ENCODE measurements around the gene OTUB2. TPM values are rescaled to one million over a fixed set of nuclear protein-coding genes. Genes with fewer than 3 reads are reported as not detected.
A peak's percentile ranks its signal among the peaks of the same experiment; 100 is the strongest.

Gene OTUB2
- total RNA-seq, 1 donor from 2014 or later: 5.6 TPM

DNA sequence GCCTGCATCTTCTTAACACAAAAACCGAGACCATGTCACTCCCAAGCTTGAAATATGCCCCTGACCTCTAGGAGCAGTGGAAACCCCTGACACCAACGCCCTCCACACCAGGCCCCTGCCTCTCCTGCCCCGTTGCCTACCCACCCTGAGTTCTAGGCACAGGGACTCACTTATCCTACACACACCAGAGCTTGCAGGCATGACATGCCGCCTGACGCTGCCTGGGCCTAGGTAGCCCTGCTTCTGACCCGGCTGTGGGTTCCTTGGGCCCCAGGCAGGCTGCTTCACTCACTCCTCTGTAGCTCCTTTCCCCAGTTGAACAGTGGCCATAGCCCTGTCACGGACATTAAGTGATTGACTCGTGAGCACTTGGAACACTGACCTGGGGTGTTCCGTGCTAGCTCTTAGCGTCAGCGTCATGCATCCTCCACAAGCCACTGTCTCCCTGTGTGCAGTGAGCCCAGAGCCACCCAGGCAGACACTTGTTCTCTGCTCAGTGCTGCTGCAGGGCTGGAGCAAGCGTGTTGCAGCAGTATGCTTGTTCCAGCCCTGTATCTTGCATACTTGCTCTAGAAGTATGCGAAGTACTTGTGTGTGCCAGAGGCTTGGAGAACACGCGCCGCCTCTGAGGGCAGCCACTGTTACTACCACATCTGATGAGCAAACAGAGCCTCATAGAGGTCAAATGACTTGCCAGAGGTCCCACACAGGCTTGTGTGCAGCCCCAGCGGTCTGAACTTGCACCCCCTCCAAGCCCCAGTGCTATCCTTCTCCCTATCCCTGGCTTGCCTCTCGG lies 15.6 kb downstream of the OTUB2 start:
- no peak for DNase-seq

DNA sequence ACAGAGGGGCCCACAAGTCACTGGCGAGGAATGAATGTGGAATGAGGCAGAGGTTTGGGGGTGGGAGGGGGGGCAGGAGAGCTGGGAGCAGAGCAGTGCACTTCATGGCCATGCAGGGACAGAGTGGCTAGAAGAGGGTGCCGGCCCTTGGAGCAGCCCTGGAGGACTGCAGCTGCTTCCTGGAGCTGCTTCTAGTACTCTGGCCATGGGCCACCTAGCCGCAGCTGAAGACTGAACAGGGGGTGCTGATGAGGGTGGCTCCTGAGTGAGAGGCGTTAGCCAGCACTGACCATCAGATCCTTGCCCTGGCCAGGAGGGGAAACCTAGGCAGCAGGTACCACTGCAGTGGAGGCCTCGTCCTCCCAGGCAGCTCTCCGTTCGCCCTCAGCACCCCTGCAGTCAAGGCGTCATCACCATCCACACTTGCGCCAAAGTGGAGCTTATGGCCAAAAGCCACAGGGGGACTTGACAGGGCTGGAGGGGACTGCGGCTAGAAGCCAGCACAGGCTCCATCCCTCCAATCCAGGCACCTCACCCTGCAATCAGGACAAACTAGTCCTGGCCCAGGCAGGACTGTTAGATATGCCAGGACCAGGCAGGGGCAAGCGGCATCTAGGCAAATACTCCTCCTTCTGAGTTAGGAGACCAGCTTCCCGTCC lies 16.4 kb downstream of the OTUB2 start:
- no peak for DNase-seq

DNA sequence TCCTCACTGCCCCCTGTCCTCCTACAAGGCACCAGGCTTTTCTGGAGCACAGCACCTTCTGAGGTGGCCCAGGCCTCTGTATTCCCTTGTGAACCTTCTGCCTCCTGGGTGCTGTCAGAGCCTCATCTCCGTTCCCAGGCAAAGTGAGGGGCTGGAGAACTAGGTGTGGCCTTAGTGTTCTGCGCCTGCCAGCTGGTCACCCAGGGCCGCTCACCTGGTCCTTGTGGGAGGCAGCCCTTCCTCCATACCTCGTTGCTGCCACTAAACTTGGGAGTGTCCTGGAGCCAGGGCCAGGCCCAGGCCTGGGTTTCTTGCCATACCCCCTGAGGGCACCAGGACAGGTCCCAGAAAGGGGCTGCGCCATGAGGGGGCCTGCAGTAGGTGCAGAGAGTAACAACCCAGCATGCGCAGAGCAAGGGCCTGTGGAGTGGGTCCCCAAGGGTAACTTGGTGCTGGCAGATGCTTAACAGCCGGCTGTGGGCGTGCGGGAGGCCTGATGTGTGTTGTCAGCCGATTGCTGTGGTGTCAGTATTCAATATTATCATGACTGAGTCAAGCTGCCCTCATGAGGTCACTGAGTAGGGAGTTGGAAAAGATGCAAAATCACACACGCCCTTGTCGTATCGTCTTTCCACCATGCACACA lies 17.1 kb downstream of the OTUB2 start:
- no peak for DNase-seq

DNA sequence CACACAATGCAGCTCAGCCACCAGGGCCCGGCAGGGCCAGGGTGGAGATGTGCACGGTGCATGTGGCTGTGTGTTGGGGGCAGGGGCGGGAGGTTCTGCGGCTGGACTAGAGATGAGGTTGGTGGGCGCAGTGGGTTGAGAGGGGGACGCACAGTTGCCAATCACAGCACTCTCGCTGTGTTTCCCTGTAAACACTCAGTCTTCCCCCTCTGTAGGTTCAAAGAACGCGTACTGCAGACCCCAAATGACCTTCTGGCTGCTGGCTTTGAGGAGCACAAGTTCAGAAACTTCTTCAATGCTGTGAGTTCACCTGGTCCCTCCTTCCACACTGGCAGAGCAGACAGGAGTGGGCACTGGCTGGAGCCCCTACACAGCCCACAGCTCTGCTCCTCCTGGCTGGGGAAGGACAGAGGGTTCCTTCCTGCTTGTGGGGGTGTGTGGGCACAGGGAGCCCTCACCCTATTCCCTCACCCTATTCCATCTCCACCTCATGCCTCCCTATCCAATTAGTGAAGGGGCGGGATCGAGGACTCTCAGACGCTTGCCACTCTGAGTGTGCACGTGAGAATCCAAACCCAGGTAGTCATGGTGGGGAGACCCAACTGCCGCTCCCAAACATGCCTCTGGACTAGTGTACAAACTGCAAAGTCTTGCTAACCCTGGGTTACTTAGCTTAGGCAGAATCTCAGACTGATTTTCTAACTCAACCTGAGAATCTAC lies 17.8 kb downstream of the OTUB2 start:
- no peak for DNase-seq

DNA sequence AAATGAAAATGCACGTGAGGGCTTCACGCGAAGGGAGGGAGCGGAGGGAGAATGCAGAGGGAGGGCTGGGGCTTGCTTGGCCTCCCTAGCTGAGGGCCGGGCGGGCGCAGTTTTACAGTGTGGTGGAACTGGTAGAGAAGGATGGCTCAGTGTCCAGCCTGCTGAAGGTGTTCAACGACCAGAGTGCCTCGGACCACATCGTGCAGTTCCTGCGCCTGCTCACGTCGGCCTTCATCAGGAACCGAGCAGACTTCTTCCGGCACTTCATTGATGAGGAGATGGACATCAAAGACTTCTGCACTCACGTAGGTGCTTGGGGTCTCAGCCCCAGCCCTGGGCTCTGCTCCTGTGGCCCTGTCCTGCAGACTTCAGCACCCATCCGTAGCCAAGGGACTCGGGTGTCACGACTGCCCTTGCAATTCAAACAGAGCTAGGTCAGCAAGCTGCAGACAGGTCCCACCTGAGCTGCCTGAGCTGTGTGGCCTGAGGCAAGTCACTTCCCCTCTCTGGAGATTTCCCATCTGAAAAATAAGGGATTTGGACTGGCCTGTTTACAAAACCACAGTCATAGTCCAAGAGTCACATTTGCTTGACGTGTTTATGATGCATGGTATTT lies 18.4 kb downstream of the OTUB2 start:
- no peak for DNase-seq

DNA sequence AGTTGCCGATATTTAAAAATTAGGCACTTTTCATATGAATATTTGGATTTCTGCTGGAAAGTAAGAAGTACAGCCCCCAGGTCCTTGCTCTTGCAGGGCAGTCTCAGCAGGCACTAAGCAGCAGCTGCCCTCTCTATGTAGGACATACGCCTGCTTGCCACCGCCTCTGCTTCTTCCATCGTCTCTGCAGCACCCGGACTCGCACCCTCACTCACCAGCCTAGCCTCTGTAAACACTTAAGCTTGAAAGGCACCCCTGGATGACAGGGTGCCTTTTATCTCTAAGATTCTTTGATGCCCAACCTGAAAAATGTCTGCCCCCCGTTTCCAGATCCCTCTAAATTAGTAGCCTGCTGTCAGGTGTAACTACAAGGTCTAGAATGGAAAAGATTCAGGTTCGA lies 19.0 kb downstream of the OTUB2 start:
- DNase-seq: no peak

DNA sequence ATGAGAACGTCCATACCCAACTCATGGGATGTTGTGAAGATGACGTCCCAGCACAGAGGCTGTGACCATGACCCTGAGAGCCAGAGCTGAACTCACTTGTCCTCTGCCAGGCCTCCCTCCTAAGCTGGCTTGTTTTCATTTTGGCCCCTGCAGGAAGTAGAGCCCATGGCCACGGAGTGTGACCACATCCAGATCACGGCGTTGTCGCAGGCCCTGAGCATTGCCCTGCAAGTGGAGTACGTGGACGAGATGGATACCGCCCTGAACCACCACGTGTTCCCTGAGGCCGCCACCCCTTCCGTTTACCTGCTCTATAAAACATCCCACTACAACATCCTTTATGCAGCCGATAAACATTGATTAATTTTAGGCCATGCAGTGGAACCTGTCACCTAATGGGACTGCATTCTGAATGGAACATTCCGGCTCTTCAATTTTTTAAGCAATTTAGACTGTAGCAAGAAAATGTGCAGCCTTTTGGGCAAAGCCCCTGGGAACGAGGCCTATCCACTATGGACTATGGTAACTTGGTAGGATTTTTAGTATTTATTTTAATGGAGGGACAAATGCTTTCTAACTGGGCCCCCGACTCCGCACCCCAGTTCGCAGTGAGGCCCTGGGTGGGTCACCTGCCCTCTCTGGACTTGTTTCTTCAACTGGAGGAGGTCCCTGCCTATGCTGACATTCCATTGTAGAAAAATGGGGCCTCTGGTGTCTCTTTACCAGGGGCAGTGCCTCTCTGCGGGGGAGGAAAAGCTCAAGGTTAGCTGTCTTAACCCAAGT lies 19.6 kb downstream of the OTUB2 start:
- DNase-seq: no peak

DNA sequence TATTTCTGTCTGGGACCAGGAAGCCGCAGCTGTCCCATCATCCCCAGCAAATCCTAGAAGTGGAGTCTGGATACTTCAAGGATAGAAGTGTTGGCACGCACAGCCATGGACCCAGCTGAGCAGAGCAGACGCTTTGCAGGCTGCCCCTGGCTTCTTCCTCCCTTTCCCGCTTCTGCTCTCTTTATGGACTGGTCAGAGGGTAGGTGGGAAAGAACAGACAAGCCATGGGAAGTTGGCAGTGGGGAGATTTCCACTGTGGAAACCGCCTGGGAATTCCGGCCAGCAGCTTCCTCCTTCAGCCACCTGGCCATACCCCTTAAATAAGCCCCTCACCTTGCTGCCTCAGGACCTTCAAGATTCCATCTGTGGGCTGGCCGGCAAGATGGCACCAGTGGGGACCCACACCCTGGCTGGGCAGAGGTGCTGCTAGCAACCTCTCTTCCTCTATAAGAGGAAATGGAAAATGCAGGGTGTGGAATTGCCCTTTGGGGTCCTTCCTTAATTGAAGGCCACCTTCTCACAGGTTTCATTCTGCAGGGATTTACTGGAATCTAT lies 20.6 kb downstream of the OTUB2 start:
- no peak for DNase-seq

DNA sequence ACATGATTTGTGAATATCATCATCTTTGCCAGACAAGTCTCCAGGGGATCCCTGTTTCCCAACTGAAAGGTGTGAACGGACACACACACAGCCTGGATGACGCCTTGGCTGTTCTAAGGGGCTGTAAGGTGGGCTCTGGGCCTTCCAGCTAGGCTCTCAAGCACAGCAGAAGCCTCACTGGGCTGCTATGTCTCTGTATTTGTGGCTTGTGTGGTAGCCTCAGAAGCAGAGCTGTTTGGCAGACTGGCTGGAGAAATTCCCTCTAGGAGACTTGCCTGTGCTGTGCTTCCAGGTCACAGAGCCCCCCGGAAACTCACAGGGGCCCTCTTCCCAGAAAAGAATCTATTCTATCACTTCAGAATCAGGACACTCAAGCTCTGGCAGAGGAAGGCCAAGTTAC lies 21.4 kb downstream of the OTUB2 start:
- DNase-seq: no peak

DNA sequence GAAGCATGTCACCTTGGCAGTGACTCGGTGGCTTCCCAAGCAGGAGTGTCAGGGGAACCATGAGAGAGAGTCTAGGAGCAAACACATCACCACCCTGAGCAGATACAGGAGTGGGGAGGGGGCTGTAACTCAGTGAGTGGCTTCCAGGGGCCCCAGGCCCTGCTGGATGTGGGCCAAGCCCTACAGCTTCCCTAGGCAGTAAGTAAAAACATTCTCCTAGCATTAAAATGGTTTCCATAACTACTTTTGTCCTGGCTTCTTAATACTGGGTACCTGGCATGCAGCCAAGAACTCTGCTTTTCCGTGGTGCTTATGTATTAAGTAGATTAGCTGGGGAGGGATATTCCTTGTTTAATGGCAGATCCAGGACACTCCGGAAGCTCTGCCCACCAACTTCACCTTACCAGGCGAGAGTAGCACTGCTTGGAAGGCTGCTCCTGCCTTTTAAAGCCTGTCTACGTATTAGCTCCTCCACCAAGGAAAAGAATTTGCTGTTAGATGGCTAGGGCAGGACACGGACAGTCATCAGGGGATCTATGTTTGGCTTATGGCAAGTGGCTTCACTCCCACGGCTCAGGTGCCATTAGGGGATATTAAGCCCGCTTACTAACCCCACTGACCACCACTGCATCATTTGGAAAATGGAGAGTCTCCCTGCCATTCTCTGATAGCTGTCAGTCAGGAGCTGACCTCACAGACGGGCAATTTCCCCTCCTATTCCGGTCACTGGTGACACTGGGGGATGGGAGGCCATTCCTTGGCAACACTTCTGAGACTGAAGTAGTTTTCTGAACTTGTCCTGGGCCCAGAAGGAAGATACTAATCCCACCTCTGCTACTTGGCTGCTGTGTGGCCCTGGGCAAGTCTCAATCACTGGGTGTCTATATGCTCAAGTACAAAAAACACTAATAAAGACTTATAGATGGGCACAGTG lies 22.8 kb downstream of the OTUB2 start:
- no peak for DNase-seq

DNA sequence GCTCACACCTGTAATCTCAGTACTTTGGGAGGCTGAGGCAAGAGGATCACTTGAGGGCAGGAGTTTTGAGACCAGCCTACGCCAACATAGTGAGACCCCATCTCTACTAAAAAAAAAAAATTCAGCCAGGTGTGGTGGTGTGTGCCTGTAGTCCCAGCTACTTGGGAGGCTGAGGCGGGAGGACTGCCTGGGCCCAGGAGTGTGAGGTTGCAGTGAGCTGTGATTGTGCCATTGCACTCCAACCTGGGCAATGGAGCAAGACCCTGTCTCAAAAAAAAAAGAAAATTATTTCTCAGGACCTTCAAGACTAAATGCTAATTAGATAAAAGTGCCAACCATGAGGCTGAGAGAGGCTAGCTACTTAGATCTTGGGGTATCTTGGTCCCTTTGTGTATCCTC lies 23.5 kb downstream of the OTUB2 start:
- no peak for DNase-seq

DNA sequence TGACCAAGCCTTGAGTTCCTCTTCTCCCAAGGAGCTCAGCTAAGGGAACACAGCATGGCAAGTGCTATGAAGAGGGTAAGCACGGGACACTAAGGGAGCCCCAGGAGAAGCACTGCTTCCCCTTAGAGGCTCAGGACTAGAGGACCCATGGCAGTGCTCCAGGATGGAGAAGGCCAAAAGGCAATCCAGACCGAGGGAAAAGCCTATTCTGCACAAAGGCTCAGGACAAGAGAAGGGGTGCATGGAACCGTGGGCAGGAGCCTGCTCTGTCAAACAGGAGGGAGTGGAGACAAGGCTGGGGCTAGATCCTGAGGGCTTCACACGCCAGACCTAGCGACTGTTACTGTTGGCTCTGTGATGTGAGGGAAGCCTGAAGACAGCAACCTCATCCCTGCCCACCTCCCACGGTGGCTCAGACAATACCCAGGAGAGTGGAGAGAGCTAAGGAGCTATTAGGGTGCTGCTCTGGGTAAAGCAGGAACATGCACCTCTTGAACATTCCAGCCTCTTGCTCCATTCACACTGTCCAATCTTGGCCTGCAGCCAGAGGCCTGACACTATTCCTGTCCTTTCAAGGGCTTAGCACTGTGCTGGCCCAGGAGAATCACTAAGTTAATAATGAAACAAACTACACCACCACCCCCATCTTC lies 24.2 kb downstream of the OTUB2 start:
- no peak for DNase-seq

DNA sequence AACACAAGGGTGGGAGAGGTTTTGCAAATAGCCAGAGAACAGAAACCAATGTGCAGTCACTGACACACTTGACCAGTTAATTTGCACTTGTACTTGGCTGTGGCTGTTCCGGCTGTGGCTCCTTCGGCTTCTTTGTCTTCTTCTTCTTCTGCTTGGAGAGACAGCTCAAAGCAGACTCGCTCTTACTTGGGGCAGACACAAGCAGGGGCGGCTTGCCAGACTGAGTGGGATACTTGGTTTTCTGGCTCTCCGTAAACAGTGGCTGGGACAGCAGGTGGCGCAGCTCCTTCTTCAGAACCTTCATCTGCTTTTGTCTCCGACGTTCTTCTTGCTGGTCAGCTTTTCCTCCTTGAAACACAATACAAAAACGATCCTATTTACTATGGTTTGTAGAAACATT lies 25.0 kb downstream of the OTUB2 start:
- peak; percentile 44 for DNase-seq

DNA sequence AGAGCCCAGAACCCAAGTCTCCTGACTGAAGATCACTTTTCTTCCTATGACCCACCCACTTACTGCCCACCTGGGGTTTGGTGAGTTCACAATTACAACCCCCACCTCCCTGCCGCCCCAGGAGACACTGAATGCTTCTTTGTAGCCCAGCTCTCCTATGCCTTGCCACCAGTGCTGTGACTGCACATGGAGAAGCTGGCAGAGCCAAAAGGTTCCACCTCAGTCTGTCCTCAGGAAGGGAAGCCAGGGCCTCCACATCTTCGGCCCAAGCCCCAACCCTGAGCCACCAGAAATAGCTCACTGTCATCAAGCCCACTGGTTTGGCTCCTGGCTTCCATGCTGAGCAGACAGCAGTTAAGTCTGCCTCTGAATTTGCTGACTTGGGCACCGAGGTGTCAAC lies 25.6 kb downstream of the OTUB2 start:
- no peak for DNase-seq

DNA sequence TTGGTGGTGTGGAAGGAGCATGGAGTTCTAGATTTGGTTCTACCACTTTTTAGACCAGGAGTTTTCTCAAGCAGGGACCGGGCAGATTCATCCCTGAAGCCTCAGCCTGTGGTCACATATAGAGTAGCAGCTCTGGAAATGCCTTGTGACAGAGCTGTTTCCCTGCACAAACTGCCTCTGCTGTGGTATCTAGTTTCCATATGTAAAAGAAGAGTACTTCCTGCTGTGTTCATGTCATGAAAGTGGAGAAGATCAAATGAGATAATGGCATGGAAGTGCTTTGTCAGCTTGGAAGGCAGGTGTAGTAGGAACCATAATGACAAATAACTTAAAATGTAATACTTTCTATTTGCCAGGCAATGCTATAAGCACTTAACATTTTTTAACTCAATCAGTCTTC lies 26.1 kb downstream of the OTUB2 start:
- DNase-seq: no peak

DNA sequence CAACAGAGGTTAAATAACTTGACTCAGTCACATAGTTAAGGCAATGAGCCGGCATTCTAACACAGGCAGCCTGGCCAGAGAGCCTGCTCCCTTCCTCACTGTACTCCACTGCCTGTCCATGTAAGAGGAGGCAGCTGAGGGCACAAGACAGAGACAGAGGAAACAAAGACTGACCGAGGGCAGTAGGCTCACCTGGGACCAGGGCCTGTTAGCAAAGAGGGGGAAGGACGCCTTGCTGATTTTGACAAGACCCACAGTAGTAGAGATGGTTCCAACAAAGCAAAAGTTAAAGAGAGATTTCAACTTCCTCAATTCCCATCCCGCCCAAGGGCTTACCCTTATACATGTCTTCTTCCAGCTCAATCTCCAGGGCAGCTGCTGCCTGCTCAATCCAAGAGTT lies 26.5 kb downstream of the OTUB2 start:
- DNase-seq: no peak

DNA sequence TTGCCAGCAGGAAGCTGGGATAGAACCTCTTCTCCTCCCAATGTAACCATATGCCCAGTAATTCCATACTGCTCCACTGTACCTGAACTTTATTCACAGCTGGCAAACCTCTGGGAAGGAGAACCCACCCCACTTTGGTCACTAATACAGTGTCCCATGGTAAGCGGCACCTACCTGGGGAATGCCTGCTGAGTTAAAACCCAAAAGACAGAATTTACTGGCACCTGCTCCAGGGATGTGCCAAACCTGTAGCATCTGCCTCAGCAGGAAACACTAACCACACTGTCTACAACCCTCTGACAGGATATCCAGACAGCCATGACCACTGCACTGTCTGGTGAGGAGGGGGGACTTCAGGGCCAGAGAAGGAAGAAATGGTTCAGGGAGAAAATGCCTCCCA lies 28.3 kb downstream of the OTUB2 start:
- DNase-seq: no peak

DNA sequence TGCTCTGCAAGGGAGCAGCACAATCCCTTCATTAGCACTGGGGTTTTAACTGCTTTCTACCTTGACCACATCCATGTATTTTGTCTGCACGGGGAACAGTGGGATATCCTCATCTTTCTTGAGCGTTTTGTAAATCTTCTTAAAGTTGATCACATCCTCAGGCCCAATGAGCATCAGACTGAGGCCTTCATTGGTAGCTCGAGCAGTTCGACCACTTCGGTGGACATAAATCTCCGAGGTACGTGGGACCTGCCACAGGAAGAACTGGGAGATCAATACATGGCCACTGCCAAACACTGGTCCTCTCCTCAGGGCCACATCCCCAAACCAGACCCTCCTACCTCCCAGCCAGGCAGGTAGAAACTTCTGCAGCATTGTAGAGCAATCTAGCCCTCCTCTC lies 28.8 kb downstream of the OTUB2 start:
- DNase-seq: no peak

DNA sequence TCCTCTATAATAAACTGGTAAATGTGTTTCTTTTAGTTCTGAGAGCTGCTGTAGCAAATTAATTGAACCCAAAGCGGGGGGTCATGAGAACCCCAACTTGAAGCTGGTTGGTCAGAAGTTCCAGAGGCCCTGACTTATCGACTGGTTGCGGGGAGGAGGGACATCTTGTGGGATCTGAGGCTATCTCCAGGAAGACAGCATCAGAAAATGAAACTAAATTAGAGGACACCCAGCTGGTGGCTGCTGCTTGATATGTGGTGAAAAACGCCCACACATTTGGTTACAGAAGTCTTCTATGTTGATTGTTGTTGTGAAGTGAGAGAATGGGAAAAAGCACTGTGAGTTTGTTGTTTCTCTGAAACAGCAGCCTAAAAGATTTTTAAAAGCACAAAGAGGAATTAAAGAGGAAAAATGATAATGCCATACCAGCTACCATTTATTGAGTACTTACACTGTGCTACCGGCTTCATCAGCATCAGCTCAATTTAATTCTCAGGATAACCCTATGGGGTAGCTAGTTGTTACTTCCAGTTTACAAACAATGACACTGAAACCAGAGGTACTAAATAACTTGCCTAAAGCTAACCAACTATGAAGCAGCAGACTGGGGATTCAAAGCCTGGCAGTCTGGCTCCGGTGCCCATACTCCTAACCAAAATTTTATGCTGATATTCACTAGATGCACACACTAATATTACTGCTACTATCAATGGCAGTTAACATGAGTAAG lies 30.6 kb downstream of the OTUB2 start:
- no peak for DNase-seq

All from occipital lobe (tissue), 2 donors.